ENCODE results near the gene RAVER1.

- no peak for TF ChIP-seq CTCF (conservative IDR thresholded peaks at IDR 0.05; ENCODE audit: low read length)
- no peak for TF ChIP-seq EZH2phosphoT487 (IDR thresholded peaks at IDR 0.05; ENCODE audit: borderline replicate concordance, low read depth, low read length)
Observed at GRCh38 chr19:10318807-10319682, 14.3 kb downstream of the RAVER1 start.

Measured in OCI-LY7 (cell line).